Activated B cell treated with CpG ODN at 0.5 μM for 24 hours (primary cell): ENCODE data around the gene HAGHL. TPM values are rescaled to one million over a fixed set of nuclear protein-coding genes. Genes with fewer than 3 reads are reported as not detected.

Experiments
- ATAC-seq: fragments of 200-7000 bp; cut with Tn5 transposase; one replicate; pipeline ENCODE4 v1.10.0; 2021; ENCODE audit warnings: low read depth, mild to moderate bottlenecking, moderate library complexity
- CTCF ChIA-PET: fragments of 350-600 bp; sonication (Branson Sonifier 250); formaldehyde crosslinking; loops from one replicate; lab custom pipeline; 2021; ENCODE audit warnings: antibody characterized with exemption; lab: Charles Lee
- POLR2A ChIA-PET: fragments of 350-600 bp; sonication (Branson Sonifier 250); formaldehyde crosslinking; loops from one replicate; lab custom pipeline; 2021; ENCODE audit warnings: antibody characterized with exemption; lab: Charles Lee
- DNase-seq: peaks from one replicate; pipeline ENCODE4 v3.0.0; 2022
- H3K27ac Mint-ChIP-seq: one replicate; pipeline ENCODE4 v1.8.0; 2020; ENCODE audit warnings: mixed read lengths
- H3K27me3 Mint-ChIP-seq: one replicate; pipeline ENCODE4 v1.8.0; 2021; ENCODE audit warnings: mixed read lengths
- H3K36me3 Mint-ChIP-seq: one replicate; pipeline ENCODE4 v1.8.0; 2021; ENCODE audit warnings: low read depth, mixed read lengths
- H3K4me1 Mint-ChIP-seq: one replicate; pipeline ENCODE4 v1.8.0; 2021; ENCODE audit warnings: mixed read lengths
- H3K4me3 Mint-ChIP-seq: one replicate; pipeline ENCODE4 v1.8.0; 2020; ENCODE audit warnings: mild to moderate bottlenecking, mixed read lengths
- H3K9me3 Mint-ChIP-seq: one replicate; pipeline ENCODE4 v1.8.0; 2020; ENCODE audit warnings: mixed read lengths
- CTCF ChIP-seq: fragments of 200-600 bp; IDR thresholded peaks from one replicate; pipeline ENCODE4 v1.8.0; 2022; ENCODE audit warnings: antibody characterized with exemption, mild to moderate bottlenecking
- intact Hi-C: fragments of 100-400 bp; cut with micrococcal nuclease; formaldehyde crosslinking; loops from one replicate; pipeline ENCODE4 v1.15.1; 2024
- total RNA-seq: library from RNA; stranded (reverse); gene quantifications from 2 replicates; pipeline ENCODE4 v1.2.3, GENCODE V29; 2022

Gene HAGHL
- total RNA-seq, 1 donor from 2014 or later = 10.9 TPM

GRCh38 chr16:720990-721764 lies 5.7 kb upstream of the HAGHL start, which contains the start of gene ANTKMT:
ANTKMT (plus strand) TSS chr16:721146; CDS start chr16:721275, 129 bp downstream.
- Mint-ChIP-seq H3K27ac (peak within 1 kb of the TSS; percentile 73), H3K4me1 (peaks cover 19% of the 10 kb centered on the region), H3K9me3 (no peaks in the 10 kb centered on the region), H3K4me3 (peak within 1 kb of the TSS; percentile 80), H3K27me3 (peaks cover 3% of the 10 kb centered on the region), H3K36me3 (peaks cover 3% of the 10 kb centered on the region)
- no peak for TF ChIP-seq CTCF
- ChIA-PET CTCF (interaction anchor here (0.9 to 2.3 kb wide), 6 partner anchors 9 to 67 kb away, joined by 3 to 12 read pairs (median 5); partner anchors contain the start of genes CHTF18, CIAO3 and RPUSD1), POLR2A (interaction anchor here (0.6 to 4.4 kb wide), 15 partner anchors 9 to 338 kb away, joined by 3 to 34 read pairs (median 5); partner anchors contain the start of genes CHTF18, CIAO3, RHOT2 and RPUSD1)
- intact Hi-C loops = loop anchor here (2.0 to 5.0 kb wide), 3 partner anchors 36 to 251 kb away; partner anchors contain the start of genes JMJD8 and LMF1
- ATAC-seq (peak; percentile 90), DNase-seq (peak; percentile 89)

GRCh38 chr16:721765-722540 lies 5.0 kb upstream of the HAGHL start:
- ATAC-seq = no peak
- H3K4me3 Mint-ChIP-seq = peak overlapping the region; percentile 60
- no peaks in the 10 kb centered on the region for H3K9me3 Mint-ChIP-seq
- peaks cover 16% of the 10 kb centered on the region for H3K4me1 Mint-ChIP-seq
- ChIA-PET POLR2A (interaction anchor here (0.6 to 4.4 kb wide), 12 partner anchors 8 to 339 kb away, joined by 3 to 34 read pairs (median 6); partner anchors contain the start of genes CHTF18, CIAO3, JMJD8 and RHOT2), CTCF (interaction anchor here (0.9 to 2.3 kb wide), 4 partner anchors 10 to 66 kb away, joined by 3 to 12 read pairs (median 8); partner anchors contain the start of genes CHTF18, CIAO3 and RPUSD1)
- TF ChIP-seq CTCF = no peak
- no peak for DNase-seq
- H3K27me3 Mint-ChIP-seq = no peaks in the 10 kb centered on the region
- H3K27ac Mint-ChIP-seq = peak overlapping the region; percentile 35
- intact Hi-C loops = loop anchor here (2.0 to 5.0 kb wide), 3 partner anchors 37 to 250 kb away; partner anchors contain the start of genes JMJD8 and LMF1
- peaks cover 3% of the 10 kb centered on the region for H3K36me3 Mint-ChIP-seq

GRCh38 chr16:722835-723633 lies 3.9 kb upstream of the HAGHL start:
- H3K9me3 Mint-ChIP-seq = no peaks in the 10 kb centered on the region
- no peak overlapping the region for H3K27ac Mint-ChIP-seq
- DNase-seq = no peak
- H3K27me3 Mint-ChIP-seq = no peaks in the 10 kb centered on the region
- peaks cover 3% of the 10 kb centered on the region for H3K36me3 Mint-ChIP-seq
- TF ChIP-seq CTCF = no peak
- ATAC-seq = no peak
- peaks cover 16% of the 10 kb centered on the region for H3K4me1 Mint-ChIP-seq
- H3K4me3 Mint-ChIP-seq = no peak overlapping the region
- CTCF ChIA-PET = interaction anchor here (0.9 to 2.3 kb wide), 2 partner anchors 11 to 18 kb away, joined by 3 to 12 read pairs; partner anchors contain the start of gene CIAO3
- intact Hi-C loops = loop anchor here (5.0 kb wide), 2 partner anchors 84 to 249 kb away; partner anchors contain the start of gene LMF1
- POLR2A ChIA-PET = interaction anchor here (1.3 to 4.4 kb wide), 4 partner anchors 14 to 39 kb away, joined by 3 to 34 read pairs (median 18); partner anchors contain the start of genes JMJD8 and WDR24

GRCh38 chr16:723695-724094 lies 3.2 kb upstream of the HAGHL start:
- DNase-seq (no peak), ATAC-seq (no peak)
- ChIA-PET CTCF (no interaction called here), POLR2A (interaction anchor here (1.3 to 4.4 kb wide), 2 partner anchors 13 to 16 kb away, joined by 3 to 31 read pairs; no protein-coding TSS in a partner anchor)
- intact Hi-C loops = loop anchor here (5.0 kb wide), 2 partner anchors 84 to 249 kb away; partner anchors contain the start of gene LMF1
- no peak for TF ChIP-seq CTCF
- Mint-ChIP-seq H3K27ac (no peak overlapping the region), H3K27me3 (no peaks in the 10 kb centered on the region), H3K36me3 (peaks cover 3% of the 10 kb centered on the region), H3K4me3 (no peak overlapping the region), H3K4me1 (peaks cover 16% of the 10 kb centered on the region), H3K9me3 (no peaks in the 10 kb centered on the region)
